Fibroblast of the conjunctiva (primary cell): ENCODE results near the gene OR4F15.

ENCODE experiments used
- DNase-seq: peaks from one replicate; pipeline ENCODE4 v3.0.0-alpha.2; 2010; ENCODE audit warnings: low read depth

Gene OR4F15

DNA sequence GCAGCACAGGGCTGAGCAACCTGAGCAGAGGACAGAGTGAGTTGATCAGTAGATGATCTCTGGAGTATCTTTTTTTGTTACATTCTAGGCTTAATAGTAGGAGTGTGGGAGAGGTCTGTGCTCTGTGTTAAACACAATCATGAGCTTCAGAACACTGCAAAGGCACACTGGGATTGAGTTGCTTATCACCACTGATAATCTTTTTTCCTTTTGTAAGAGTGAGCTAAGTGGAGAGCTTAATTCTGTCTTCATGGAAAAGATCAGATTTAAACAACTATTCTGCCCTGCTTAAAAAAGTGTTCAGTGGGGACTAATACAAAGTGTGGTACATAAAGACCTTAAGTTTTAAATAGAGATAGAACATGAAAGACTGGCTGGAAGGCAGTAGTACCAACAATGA is 7.6 kb upstream of the OR4F15 start:
- DNase-seq: no peak

GRCh38 chr15:101804941-101805340 is 7.1 kb upstream of the OR4F15 start:
- no peak for DNase-seq

DNA sequence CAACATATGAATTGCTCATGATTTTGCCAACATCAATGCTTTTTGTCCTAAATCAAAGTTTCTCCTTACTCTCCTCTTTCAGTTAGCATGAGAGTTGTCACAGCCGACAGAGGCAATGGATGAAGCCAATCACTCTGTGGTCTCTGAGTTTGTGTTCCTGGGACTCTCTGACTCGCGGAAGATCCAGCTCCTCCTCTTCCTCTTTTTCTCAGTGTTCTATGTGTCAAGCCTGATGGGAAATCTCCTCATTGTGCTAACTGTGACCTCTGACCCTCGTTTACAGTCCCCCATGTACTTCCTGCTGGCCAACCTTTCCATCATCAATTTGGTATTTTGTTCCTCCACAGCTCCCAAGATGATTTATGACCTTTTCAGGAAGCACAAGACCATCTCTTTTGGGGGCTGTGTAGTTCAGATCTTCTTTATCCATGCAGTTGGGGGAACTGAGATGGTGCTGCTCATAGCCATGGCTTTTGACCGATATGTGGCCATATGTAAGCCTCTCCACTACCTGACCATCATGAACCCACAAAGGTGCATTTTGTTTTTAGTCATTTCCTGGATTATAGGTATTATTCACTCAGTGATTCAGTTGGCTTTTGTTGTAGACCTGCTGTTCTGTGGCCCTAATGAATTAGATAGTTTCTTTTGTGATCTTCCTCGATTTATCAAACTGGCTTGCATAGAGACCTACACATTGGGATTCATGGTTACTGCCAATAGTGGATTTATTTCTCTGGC is 6.2 kb upstream of the OR4F15 start:
- no peak for DNase-seq

- DNase-seq: no peak
Measured at GRCh38 chr15:101807345-101807945, 4.6 kb upstream of the OR4F15 start.

GRCh38 chr15:101808201-101808600 is 3.8 kb upstream of the OR4F15 start:
- DNase-seq: no peak

DNA sequence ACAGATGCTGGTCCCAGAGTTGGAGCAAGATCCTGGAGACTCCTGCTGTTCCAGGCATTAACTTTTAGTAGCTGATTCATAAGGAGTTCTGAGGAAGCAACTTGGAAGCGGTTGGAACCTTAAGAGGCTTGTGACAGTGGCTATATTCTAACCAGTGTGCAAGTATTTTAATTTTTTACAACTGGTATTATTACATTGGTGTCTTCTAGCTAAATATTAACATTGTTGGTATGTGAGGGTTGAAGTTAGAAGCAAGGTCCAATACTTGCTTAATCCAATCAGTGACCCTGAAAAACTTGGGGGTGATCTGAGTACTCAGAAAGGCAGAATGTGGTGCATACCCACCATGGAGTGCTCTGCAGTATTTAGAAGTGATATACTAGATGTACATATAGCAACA is 1.5 kb upstream of the OR4F15 start:
- DNase-seq: no peak

DNA sequence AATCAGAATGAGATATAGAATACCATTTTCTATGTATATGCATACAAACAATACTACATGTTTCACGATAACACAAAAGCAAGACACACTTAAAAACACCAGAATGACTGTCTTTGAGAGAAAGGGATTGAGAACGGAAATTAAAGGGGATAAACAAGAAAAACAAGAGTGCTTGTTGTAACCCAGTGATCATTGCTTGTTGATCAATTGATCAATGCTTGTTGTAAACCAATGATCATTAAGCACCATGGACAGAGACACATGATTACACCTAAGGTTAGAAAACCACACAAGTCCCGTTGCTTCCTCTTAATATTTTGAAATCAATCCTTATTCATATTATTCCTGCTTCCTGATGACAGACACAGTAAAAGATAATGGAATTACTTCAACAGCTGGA is 1.1 kb upstream of the OR4F15 start:
- DNase-seq: no peak

DNA sequence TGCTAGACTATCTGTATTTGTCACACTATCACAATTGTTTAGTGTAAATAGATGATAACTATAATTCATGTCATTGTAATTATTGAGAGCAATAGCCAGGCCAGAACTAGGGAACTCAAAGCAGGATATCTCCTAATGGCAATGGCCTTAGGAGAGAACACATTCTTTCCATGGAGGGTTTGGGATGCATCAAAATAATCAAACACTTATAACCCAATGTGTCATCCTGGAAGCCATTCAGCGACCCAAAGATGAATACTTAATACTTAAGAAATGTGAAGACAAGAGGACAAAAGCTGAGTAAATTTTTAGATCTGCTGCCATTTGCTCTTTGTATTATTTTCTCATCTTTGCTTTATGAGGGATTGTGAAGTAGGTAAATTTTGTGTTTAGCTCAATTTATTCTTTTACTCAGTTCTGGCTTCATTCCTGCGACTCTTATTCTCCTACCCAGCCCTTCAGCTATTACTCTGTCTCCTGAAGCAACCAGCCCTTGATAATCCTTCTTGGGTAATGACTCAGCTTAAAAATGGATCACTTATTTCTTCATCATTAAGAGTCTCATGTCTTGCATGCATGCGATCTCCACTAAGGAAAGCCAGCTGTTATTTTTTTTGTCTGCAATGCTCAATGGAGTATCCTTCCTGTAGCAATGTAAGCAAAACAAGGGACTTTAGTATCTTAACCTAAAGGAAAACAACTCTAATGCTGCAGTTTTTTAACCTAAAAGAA is 2.0 kb downstream of the OR4F15 start:
- DNase-seq: no peak

- DNase-seq: no peak
Measured at GRCh38 chr15:101820781-101821180, 8.8 kb downstream of the OR4F15 start.

DNA sequence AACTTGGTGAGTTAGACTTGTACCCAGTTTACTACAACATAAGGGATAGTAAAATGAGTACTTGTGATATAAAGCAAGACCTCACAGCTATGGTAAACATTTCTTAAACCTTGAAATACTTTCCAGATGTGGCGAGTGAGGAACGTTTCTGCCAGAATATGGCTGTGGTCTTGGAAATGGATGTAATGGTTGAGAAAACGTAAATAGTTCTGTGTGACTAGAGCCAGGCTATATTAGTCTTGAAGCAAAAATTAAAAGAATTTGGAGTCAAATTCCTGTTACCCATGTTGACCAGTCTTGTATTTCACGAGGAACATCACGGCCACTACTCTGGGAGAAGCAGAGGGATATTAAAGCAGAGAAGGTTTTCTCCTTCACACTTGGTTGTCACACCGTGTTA is 15.3 kb downstream of the OR4F15 start:
- peak; percentile 12 for DNase-seq

DNA sequence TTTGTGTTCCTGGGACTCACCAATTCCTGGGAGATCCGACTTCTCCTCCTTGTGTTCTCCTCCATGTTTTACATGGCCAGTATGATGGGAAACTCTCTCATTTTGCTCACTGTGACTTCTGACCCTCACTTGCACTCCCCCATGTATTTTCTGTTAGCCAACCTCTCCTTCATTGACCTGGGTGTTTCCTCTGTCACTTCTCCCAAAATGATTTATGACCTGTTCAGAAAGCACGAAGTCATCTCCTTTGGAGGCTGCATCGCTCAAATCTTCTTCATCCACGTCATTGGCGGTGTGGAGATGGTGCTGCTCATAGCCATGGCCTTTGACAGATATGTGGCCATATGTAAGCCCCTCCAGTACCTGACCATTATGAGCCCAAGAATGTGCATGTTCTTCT is 16.8 kb downstream of the OR4F15 start:
- no peak for DNase-seq

GRCh38 chr15:101841656-101842055 is 29.7 kb downstream of the OR4F15 start:
- DNase-seq: no peak

DNA sequence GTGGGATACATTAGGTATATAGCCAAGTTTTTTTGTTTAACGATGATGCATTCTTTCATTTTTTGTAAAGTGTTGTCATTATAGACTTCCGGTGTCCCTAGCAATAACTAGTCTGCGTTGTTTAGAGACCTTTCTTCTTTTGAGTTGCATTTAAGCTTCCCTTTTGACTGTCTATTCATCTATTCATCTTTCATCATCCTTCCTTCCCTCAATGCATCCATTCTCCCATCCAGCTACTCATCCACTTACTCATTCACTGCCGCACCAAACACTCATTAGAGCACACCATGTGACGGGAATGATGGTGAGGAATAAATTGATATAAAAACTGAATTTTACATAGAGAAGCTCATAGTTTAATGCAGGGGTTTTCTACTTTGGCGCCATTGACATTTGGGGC is 32.9 kb downstream of the OR4F15 start:
- DNase-seq: no peak

GRCh38 chr15:101852356-101852755 is 40.4 kb downstream of the OR4F15 start:
- DNase-seq: no peak
